Dedifferentiated amniotic fluid mesenchymal stem cell (primary cell): ENCODE data around the gene PALB2.
"Not testable (repeated sequence)": the region's sequence is repeated elsewhere in the genome, so short reads cannot be mapped to it uniquely, and the experiment has no call there.

Experiments
- DNase-seq: peaks from one replicate; pipeline ENCODE4 v3.0.0-alpha.2; 2016; ENCODE audit errors: extremely low spot score

The PALB2 gene

DNA sequence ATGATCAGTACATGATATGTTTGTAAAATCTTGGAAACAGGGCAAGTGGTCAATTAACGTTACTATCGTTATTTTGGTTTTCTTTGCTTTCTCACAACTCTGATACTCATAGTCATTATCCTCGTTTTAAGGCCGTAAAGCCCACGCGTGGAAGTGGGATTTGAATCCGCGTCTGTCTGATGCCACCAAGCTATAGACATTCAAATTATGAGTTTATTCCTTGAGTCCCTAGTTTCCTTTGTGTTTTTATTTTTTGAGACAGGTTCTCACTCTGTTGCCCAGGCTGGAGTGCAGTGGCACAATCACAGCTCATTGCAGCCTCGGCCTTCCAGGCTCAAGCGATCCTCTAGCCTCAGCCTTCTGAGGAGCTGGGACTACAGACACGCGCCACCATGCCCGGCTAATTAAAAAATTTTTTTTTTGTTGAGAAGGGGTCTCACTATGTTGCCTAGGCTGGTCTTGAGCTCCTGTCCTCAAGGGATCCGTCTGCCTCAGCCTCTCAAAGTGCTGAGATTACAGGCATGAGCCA lies 1.2 kb upstream of the PALB2 start:
- no peak for DNase-seq

DNA sequence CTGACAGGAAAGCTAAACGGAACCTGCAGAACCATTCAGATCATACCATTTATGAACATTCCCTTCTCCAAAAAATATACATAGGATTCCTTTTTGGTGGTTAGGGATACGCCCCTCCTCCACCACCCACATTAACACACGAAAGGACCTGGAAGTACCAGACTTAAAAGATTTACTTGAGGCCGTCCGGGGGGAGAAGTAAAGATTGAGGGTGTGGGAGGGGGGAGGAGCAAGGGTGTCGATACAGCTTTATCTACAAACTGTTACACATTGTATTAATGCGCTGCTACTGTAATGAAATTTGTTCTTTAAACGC lies 537 bp downstream of the PALB2 start:
- DNase-seq = no peak

DNA sequence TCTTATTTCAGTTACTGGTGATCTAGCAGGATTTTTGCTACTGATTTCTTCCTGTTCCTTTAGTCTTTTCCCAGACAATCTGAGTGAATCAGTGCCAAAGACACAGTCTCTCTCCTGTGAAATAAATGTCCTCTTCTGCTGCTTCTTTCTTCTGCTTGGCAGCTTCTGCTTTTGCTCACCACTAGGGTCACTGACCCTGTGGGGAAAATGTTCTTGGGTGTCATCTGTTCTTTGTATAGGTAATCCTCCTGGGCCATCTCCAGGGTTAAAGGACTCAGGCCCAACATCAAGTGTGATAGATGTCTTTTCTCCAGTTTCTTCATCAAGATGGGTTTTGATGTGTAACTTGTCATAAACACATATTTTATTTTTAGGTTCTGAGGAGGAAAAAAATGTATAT lies 5.2 kb downstream of the PALB2 start:
- no peak for DNase-seq

DNA sequence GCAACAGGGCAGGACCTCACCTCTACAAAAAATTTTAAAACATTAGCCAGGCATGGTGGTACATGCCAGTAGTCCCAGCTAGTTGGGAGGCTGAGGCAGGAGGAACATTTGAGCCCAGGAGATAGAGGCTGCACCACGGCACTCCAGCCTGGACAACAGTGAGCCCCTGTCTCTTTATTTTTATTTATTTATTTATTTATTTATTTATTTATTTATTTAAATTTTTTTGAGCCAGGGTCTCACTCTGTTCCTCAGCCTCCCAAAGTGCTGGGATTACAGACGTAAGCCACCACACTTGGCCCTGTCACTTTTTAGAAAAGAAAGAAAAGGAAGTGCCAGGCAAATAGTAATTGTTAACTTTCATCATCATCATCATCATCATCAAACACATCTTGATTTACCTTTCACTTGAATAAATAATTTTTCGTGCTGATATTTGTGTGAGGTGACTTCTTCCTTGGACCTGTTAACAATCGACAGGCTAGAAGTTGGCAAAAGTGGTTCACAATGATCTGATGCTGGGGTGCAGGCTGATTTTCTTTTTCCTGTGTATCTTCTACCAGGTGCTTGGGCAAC lies 6.6 kb downstream of the PALB2 start:
- DNase-seq = no peak

DNA sequence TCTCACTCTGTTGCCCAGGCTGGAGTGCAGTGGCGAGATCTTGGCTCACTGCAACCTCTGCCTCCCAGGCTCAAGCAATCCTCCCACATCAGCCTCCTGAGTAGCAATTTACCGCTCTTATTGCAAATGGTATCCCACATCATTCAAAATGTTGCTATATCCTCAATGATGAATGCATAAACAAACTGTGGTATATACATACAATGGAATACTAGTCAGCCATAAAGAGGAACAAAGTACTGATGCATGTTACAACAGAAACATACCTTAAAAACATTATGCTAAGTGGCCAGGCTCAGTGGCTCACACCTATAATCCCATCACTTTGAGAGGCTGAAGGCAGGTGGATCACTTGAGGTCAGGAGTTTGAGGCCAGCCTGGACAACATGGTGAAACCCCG lies 9.2 kb downstream of the PALB2 start:
- not testable (repeated sequence) for DNase-seq

DNA sequence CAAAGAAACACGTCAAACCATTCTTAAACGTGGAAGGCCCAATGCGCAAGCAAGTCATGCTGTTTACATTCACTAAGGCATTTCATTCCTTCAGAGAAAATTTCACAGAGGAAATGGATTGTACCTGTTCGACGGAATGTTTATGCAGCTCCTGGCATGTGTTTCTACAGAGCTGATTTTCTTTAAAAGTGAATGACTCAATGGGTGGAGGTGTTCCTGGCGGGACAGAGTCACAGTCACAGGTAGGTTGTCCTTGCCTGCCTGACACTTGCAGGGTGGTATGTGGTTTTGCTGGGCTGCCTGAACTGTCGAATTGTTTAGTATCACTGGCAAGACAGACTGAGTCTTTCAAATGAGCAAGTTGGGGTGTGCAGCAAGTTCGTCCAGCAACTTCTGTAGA lies 11.6 kb downstream of the PALB2 start:
- DNase-seq = no peak

DNA sequence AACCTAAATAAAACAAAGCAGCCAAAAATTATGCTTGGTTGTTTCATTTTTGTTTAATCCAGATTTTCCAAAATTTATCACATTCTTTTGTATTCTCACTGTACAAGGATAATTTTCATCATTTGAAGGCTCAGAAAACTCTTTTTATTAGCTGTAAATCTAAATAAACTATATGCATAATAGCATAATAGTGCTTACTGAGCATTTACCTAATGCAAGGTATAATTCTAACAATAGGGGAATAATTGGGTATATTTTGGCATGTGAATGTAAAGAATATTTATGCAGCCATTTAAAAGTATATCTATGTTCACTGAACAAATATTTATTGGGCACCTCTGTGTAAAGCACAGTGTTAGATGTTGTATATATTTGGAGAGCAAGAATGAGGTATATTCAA lies 17.0 kb downstream of the PALB2 start:
- DNase-seq = no peak

DNA sequence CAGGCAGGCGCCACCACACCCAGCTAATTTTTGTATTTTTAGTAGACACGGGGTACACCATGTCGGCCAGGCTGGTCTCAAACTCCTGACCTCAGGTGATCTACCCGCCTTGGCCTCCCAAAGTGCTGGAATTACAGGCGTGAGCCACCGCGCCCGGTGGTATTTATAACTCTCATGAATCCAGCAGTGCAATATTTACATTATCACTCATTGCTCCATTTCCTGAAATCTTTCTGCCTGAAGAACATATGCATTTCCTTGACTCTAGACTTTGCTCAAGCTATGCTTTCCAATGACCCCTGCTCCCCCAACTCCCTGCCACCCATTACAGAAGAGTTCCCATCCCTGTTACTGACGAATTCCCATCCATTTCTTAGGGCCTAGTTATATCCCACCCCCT lies 25.3 kb downstream of the PALB2 start:
- no peak for DNase-seq

DNA sequence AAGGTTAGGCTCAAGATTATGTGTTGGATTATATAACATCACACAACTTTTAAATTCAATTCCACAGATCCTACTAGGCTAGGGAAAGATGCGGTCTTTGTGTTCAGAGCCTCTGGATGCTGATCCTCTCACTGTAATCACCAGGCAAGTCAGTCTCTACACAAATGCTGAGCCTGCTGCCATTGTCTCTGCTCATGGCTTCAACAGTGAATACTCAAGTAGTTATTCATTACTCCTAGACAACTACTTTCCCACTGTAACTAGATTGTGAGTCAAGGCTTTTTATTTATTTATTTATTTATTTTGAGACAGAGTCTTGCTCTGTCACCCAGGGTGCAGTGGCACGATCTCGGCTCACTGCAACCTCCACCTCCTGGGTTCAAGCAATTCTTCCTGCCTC lies 29.2 kb downstream of the PALB2 start:
- no peak for DNase-seq

DNA sequence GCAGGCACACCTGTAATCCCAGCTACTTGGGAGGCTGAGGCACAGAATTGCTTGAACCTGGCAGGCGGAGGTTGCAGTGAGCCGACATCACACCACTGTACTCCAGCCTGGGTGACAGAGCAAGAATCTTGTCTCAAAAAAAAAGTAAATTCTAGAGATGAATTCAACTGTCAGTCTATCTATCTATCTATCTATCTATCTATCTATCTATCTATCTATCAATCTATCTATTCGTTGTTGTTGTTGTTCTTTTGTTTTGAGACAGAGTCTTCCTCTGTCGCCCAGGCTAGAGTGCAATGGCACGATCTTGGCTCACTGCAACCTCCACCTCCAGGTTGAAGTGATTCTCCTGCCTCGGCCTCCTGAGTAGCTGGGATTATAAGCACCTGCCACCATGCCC lies 30.2 kb downstream of the PALB2 start:
- not testable (repeated sequence) for DNase-seq

DNA sequence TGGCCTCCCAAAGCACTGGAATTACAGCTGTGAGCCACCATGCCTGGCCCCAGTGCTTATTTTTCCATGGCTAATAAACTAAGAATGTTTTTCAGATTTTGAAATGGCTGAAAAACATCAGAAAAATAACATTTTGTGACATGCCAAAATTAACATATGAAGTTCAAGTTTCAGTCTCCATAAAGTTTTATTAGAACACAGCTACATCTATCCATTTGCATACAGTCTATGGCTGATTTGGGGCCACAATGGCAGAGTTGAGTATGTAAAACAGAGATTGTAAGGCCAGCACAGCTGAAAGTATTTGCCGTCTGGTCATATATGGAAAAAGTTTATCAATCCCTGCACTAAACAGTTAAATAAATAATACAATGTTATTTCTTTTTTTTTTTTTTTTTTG lies 31.2 kb downstream of the PALB2 start:
- no peak for DNase-seq

DNA sequence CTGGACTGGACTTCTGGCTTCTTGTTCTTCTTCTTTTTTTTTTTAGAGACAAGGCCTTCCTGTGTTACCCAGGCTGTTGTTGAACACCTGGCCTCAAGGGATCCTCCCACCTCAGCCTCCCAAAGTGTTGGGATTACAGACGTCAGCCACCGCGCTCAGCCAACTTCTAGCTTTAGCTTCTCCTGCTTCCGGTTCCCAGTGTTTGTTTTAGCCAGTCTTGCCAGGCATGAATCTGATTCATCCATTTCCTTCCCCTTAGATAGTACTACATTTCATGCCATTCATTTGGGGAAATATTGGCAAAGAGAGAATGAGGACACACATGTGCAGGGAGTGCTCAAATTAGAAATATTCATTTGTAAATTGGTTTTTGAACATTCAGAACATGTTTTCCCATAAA lies 32.9 kb downstream of the PALB2 start:
- DNase-seq = no peak

DNA sequence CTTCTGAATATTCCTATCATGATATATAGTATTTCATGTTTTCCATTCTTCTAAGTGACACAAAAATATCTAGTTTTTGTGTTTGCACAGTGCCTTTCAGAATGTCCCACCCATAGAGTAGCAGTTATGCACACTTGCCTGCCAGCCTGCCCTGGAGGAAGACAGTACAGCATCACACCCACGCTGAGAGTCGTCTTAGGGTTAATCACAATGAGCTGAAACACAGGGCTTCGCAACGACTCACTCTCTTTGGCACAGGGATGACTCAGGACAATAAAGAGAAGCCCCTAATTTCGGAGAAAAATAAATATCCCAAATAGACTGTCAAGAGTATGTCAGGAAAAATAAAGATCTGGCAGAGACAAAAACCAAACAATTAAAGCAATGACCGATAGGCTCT lies 33.4 kb downstream of the PALB2 start:
- DNase-seq = no peak

DNA sequence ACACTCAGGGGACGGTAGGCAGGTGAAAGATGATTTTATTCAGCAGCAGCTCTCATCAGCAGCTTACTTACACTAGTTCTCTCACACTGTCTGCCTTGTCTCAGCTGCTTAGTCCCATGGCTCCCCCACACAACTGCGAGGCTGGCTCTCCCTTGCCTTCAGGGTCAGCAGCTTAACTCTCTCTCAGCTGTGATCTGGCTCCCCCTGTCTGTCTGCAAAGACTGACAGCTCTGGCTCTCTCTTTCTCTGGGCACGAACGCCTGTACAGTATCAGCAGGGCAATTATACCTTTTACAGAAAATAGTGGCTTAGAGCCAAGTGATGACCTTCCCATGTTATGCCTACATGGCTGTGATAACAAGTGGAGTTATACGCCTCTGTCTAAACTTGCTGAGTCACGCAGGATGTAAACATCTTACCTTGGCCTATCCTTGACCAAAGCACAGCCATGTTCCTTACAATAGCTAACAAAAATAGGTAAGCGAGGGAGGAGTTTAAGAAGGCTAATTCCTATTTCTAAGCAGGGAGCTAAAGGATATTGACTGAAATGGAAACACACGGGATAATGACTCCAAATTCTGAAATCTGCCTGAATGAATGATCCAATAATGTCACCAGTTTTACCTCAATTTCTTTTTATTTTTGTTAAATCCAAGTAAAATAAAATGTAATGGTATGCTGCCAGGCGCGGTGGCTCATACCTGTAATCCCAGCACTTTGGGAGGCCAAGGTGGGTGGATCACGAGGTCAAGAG lies 43.9 kb downstream of the PALB2 start:
- no peak for DNase-seq

DNA sequence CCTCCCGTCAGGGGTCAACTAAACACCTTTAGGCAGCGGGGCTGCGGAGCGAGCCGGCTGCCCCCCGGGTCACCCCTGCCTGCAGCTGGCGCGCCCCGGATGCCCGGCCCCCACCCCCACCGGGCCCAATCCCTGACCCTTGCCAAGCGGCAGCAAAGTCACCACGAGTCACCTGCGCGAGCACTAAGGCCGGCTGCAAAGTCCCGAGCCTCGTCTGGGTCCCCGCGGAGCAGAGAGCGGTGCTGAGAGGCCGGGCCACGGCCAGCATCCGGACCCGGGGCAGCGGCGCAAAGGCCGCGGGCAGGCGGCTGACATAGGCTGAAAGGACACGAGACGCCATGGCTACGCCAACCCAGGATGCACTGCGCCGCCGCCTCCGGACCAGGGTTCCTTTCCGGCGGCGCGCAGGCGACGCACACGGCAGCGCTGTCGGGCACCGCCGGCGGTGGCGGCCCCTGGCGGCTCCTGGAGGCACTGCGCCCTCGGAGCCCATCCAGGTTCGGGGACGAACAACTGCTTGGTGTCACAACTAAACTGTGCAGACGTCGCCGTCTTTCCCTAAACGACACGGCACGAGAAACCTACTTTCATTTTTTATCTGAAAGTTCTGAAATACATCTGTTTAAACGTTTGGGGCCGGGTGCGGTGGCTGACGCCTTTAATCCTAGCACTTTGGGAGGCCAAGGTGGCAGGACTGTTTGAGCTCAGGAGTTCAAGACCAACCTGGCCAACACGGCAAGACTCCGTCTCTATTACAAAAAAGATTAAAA lies 45.0 kb downstream of the PALB2 start, which contains the start of gene NDUFAB1:
NDUFAB1 (minus strand) TSS at position 366 of the 770 bp plus-strand sequence; CDS start at position 340, 26 bp downstream.
- peak; percentile 88 for DNase-seq

DNA sequence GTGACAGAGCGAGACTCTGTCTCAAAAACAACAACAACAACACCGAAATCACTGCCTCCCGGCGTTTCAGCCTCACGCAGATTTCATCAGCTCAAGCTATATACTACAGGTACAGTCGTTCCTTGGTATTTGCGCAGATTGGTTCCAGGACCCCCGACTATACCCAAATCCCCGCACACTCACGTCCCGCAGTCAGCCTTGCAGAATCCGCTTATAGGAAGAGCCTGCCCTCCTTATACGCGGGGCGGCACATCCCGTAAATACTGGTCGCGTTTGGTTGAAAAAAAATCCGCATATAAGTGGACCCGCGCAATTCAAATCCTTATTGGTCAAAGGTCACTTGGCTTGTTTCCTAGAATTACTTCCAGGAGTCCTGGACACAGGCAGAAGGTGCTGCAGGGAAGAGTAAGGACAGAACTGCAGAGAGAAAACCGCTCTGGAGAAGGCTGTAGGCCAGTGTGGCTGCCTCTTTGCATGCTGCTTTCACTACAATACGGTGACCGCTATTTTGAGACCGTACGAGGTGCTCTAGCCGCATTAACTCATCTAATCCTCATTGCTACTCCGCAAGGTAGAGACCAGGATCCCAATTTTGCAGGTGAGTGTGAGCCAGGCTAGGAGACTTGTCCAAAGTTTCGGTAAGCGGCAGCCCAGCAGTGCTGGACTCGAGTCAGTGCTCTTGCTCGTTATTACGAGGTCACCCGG lies 45.7 kb downstream of the PALB2 start:
- no peak for DNase-seq

DNA sequence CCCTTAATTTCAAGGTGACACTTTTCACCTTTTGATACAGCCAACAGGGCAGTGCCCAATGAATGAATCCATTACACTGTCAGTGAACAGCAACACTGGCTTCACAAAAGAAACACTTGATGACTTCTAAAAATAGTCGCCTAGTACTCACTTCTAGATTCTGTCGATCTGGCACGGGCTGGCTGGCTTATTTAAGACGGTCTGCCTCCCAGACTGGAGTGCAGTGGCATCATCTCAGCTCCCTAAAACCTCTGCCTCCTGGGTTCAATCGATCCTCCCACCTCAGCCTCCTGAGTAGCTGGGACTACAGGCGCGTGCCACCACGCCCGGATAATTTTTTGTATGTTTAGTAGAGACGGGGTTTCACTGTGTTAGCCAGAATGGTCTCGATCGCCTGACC lies 46.9 kb downstream of the PALB2 start:
- no peak for DNase-seq

DNA sequence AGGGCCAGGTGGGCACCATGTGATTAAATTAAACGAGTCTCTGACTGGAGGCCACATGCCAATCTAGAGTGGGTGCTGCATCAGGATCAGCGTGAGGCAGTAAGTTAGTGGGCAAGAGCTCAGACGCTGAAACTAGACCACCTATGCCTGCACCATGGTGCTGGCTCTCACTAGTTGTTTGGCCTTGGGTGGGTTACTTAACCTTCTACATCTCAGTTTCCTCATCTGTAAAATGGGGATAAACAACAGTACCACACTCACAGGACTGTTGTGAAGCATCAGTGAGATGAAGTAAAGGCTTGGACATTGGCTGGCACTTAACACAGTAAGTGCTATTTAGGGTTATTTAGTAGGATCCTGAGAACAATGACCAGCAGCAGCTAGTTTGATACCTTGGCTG lies 50.9 kb downstream of the PALB2 start:
- no peak for DNase-seq

DNA sequence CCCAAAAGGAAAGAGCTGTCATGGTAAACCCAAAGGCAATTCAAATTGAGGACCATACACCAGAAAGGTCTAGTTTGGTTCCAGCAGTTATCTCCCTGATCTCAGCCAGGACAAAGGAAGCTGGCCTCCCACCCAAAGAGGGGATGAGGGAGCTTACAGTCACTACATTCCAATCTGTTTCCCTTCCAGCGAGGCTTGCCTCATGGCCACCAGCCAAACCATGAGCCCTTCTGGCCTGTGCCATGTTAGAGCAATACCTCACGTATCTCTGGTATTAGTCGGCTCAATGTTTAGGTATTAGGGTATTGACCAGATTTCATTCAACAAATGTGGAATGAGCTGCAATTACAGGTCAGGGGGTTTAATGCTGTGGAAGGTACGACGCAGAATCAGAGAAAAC lies 53.4 kb downstream of the PALB2 start:
- DNase-seq = no peak

DNA sequence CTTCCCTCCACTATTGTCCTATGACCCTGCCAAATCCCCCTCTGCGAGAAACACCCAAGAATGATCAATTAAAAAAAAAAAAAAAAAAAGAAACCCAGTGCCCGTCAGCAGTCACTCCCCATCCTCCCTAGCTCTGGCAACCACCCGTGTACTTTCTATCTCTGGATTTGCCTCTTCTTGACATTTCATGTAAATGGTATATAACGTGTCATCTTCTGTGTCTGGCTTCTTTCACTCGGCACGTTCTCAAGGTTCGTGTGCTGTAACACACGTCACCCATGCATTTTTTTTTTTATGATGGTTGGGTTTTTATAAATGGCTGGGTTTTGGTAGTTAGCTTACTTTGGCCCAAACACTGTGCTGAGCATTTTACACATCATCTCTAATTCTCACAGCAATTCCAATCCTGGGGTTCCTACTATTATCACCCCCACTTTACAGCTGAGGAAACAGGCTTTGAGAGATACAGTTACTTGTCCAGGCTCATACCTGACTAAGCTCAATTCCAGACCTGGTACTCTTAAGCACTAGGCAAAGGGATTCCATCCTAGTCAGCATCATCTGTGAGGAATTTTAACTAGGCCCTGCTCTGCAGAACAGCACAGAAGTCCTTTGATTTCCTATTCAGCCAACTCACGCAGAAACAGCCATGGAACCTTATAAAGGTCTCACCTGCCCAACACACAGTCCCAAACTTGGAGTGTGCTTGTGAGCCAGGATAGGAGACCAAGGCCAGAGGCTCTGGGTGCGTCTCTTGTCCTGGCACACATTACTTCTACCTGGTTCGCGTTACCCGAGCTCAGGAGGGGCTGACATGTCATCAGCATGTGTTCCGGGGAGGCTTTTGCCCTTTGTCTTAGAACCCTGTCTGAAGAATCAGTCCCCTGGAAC lies 56.7 kb downstream of the PALB2 start:
- DNase-seq = no peak

DNA sequence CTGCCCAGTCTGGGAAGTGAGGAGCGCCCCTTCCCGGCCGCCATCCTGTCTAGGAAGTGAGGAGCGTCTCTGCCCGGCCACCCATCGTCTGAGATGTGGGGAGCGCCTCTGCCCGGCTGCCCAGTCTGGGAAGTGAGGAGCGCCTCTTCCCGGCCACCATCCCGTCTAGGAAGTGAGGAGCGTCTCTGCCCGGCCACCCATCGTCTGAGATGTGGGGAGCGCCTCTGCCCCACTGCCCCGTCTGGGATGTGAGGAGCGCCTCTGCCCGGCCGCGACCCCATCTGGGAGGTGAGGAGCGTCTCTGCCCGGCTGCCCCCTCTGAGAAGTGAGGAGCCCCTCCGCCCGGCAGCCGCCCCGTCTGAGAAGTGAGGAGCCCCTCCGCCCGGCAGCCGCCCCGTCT lies 57.8 kb downstream of the PALB2 start:
- DNase-seq = not testable (repeated sequence)
